SH-SY5Y (cell line): Measurements from ENCODE around the gene PLEKHO2.
A peak's percentile ranks its signal among the peaks of the same experiment; 100 is the strongest.

Experiments used
- GATA2 ChIP-seq: IDR thresholded peaks from 2 replicates; pipeline ENCODE4 v1.6.1; 2011; ENCODE audit warnings: mild to moderate bottlenecking, low read depth, low read length
- GATA3 ChIP-seq: IDR thresholded peaks from 2 replicates; pipeline ENCODE4 v1.6.1; 2011; ENCODE audit warnings: low read depth, mild to moderate bottlenecking, low read length, moderate library complexity

DNA sequence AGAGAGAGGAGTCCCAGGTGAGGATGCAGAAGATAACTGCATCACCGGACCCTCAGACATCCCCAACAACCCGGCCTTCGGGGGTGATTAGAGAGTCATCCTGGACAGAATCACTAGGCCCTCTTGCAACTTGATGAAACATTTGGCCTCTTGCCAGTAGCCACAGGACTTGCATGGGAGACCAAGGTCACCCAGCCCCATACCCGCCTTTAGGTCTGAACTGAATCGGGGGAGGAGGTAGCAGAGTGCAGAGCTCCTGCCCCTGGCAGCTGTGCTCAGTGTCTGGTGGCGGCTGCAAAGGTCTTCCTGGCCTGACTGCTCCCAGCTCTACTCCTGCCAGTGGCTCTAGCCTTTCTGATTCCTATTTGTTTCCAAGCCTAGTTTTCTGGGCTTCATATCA is 28.6 kb upstream of the PLEKHO2 start:
- TF ChIP-seq GATA2 (0 out of 2 replicates have a peak, but pooled peaks have one; percentile 17), GATA3 (no peak)
